ENCODE measurements around the gene MEIS2. TPM values are rescaled to one million over a fixed set of nuclear protein-coding genes. Genes with fewer than 3 reads are reported as not detected.

MEIS2 gene
- total and polyA plus RNA-seq, 9 donors: 27.7 to 73.7 (median 47.7) TPM

- no peaks in the 10 kb centered on the region for H3K36me3 ChIP-seq
- 44 to 68% (median 59%) methylated on average over 3 of the region's 3 CpGs for WGBS, 3 donors
- TF ChIP-seq POLR2A (IDR thresholded peaks at IDR 0.05): no peak
- no peak for TF ChIP-seq EP300 (IDR thresholded peaks at IDR 0.05)
- no peak for TF ChIP-seq CTCF (IDR thresholded peaks at IDR 0.05)
- no peak overlapping the region for H3K4me3 ChIP-seq
- H3K27ac ChIP-seq: no peak overlapping the region
- intact Hi-C loops (cut with DNase I): no loop called here
- no peak for DNase-seq
- no peaks in the 10 kb centered on the region for H3K27me3 ChIP-seq
- H3K9me3 ChIP-seq: no peaks in the 10 kb centered on the region
- peaks cover 4% of the 10 kb centered on the region for H3K4me1 ChIP-seq (ENCODE audit: insufficient read depth)
These were observed 185.2 kb downstream of the MEIS2 start for GRCh38 chr15:36914960-36915808.

- intact Hi-C loops (cut with DNase I): no loop called here
- Histone ChIP-seq H3K27me3 (no peaks in the 10 kb centered on the region), H3K4me1 (ENCODE audit: insufficient read depth) (peaks cover 4% of the 10 kb centered on the region), H3K27ac (no peak overlapping the region), H3K4me3 (no peak overlapping the region), H3K36me3 (no peaks in the 10 kb centered on the region), H3K9me3 (no peaks in the 10 kb centered on the region)
- DNase-seq: no peak
- 55 to 68% (median 64%) methylated on average over 4 of the region's 4 CpGs for WGBS, 3 donors
- TF ChIP-seq POLR2A (IDR thresholded peaks at IDR 0.05) (no peak), EP300 (IDR thresholded peaks at IDR 0.05) (no peak), CTCF (IDR thresholded peaks at IDR 0.05) (no peak)
These were observed 185.9 kb downstream of the MEIS2 start for GRCh38 chr15:36914466-36914865.

- no peak for TF ChIP-seq CTCF (IDR thresholded peaks at IDR 0.05)
- no peak for TF ChIP-seq POLR2A (IDR thresholded peaks at IDR 0.05)
- TF ChIP-seq EP300 (IDR thresholded peaks at IDR 0.05): no peak
- H3K27me3 ChIP-seq: no peaks in the 10 kb centered on the region
- peaks cover 4% of the 10 kb centered on the region for H3K4me1 ChIP-seq (ENCODE audit: insufficient read depth)
- no peak for DNase-seq
- no peaks in the 10 kb centered on the region for H3K9me3 ChIP-seq
- intact Hi-C loops (cut with DNase I): no loop called here
- H3K36me3 ChIP-seq: no peaks in the 10 kb centered on the region
- H3K27ac ChIP-seq: no peak overlapping the region
- H3K4me3 ChIP-seq: no peak overlapping the region
- 71 to 82% (median 80%) methylated on average over 2 of the region's 2 CpGs for WGBS, 3 donors
These were observed 188.0 kb downstream of the MEIS2 start for GRCh38 chr15:36912311-36912712.

- no peak overlapping the region for H3K27ac ChIP-seq
- WGBS, 3 donors: 93 to 98% (median 97%) methylated on average over 5 of the region's 5 CpGs
- no peaks in the 10 kb centered on the region for H3K9me3 ChIP-seq
- H3K36me3 ChIP-seq: no peaks in the 10 kb centered on the region
- TF ChIP-seq EP300 (IDR thresholded peaks at IDR 0.05) (no peak), POLR2A (IDR thresholded peaks at IDR 0.05) (no peak), CTCF (IDR thresholded peaks at IDR 0.05) (no peak)
- peaks cover 4% of the 10 kb centered on the region for H3K4me1 ChIP-seq (ENCODE audit: insufficient read depth)
- no peak for DNase-seq
- H3K4me3 ChIP-seq: no peak overlapping the region
- H3K27me3 ChIP-seq: no peaks in the 10 kb centered on the region
- intact Hi-C loops (cut with DNase I): no loop called here
These were observed 188.9 kb downstream of the MEIS2 start for GRCh38 chr15:36911322-36911944.
